Duodenal mucosa (tissue), 2 donors: ENCODE measurements around the gene STMN3.

Experiments
- H3K27ac ChIP-seq: one replicate; pipeline ENCODE4 v1.7.0; 2013; ENCODE audit warnings: low read depth, low read length
- H3K27me3 ChIP-seq, 2 donors: one replicate each; pipeline ENCODE4 v1.7.0; 2013; ENCODE audit warnings: low read length in 2 of 2, control low read depth in 1 of 2; ENCODE audit not compliant: insufficient read depth in 2 of 2, control insufficient read depth in 1 of 2
- H3K36me3 ChIP-seq, 2 donors: one replicate each; pipeline ENCODE4 v1.7.0; 2013; ENCODE audit warnings: low read length in 2 of 2, control low read depth in 1 of 2; ENCODE audit not compliant: insufficient read depth in 2 of 2, control insufficient read depth in 1 of 2
- H3K4me1 ChIP-seq, 2 donors: one replicate each; pipeline ENCODE4 v1.7.0; 2013; ENCODE audit warnings: low read length in 2 of 2, control low read depth in 1 of 2; ENCODE audit not compliant: insufficient read depth in 2 of 2, control insufficient read depth in 1 of 2
- H3K4me3 ChIP-seq, 2 donors: one replicate each; pipeline ENCODE4 v1.7.0; 2013; ENCODE audit warnings: low read length in 2 of 2, low read depth in 1 of 2
- H3K9ac ChIP-seq, 2 donors: one replicate each; pipeline ENCODE4 v1.7.0; 2013; ENCODE audit warnings: low read length in 2 of 2, low read depth in 1 of 2
- H3K9me3 ChIP-seq, 2 donors: one replicate each; pipeline ENCODE4 v1.7.0; 2013; ENCODE audit warnings: low read length in 2 of 2, control low read depth in 1 of 2; ENCODE audit not compliant: control insufficient read depth in 1 of 2

Gene STMN3

DNA sequence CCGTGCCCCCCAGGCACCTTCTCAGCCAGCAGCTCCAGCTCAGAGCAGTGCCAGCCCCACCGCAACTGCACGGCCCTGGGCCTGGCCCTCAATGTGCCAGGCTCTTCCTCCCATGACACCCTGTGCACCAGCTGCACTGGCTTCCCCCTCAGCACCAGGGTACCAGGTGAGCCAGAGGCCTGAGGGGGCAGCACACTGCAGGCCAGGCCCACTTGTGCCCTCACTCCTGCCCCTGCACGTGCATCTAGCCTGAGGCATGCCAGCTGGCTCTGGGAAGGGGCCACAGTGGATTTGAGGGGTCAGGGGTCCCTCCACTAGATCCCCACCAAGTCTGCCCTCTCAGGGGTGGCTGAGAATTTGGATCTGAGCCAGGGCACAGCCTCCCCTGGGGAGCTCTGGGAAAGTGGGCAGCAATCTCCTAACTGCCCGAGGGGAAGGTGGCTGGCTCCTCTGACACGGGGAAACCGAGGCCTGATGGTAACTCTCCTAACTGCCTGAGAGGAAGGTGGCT is 44.2 kb upstream of the STMN3 start:
- H3K27me3 ChIP-seq = no peaks in the 10 kb centered on the region
- H3K9ac ChIP-seq = peak overlapping the region in 1 of 2 donors; percentile 33
- H3K36me3 ChIP-seq = peaks cover 0 to 4% of the 10 kb centered on the region in 2 donors
- H3K4me3 ChIP-seq = peak overlapping the region; percentile 40 to 48
- no peak overlapping the region for H3K27ac ChIP-seq
- H3K9me3 ChIP-seq = no peaks in the 10 kb centered on the region
- peaks cover 17 to 32% of the 10 kb centered on the region in 2 donors for H3K4me1 ChIP-seq

- peak within 1 kb of the TSS; percentile 40 to 48 for H3K4me3 ChIP-seq
- peaks cover 23 to 38% of the 10 kb centered on the region in 2 donors for H3K4me1 ChIP-seq
- H3K27ac ChIP-seq = no peak within 1 kb of the TSS
- no peaks in the 10 kb centered on the region for H3K9me3 ChIP-seq
- peaks cover 0 to 4% of the 10 kb centered on the region in 2 donors for H3K36me3 ChIP-seq
- peak within 1 kb of the TSS; percentile 25 to 33 for H3K9ac ChIP-seq
- H3K27me3 ChIP-seq = no peaks in the 10 kb centered on the region
These were observed 43.6 kb upstream of the STMN3 start, which contains the start of gene TNFRSF6B for GRCh38 chr20:63696628-63697356. TSS of gene TNFRSF6B (plus strand) at chr20:63696652. CDS start at chr20:63696768, 116 bp downstream.

- Histone ChIP-seq H3K36me3 (peaks cover 0 to 4% of the 10 kb centered on the region in 2 donors), H3K27ac (no peak overlapping the region), H3K27me3 (no peaks in the 10 kb centered on the region), H3K9me3 (no peaks in the 10 kb centered on the region), H3K4me1 (peaks cover 23 to 40% of the 10 kb centered on the region in 2 donors), H3K9ac (no peak overlapping the region), H3K4me3 (peak overlapping the region in 1 of 2 donors; percentile 40)
These were observed 43.0 kb upstream of the STMN3 start for GRCh38 chr20:63696306-63696627.

DNA sequence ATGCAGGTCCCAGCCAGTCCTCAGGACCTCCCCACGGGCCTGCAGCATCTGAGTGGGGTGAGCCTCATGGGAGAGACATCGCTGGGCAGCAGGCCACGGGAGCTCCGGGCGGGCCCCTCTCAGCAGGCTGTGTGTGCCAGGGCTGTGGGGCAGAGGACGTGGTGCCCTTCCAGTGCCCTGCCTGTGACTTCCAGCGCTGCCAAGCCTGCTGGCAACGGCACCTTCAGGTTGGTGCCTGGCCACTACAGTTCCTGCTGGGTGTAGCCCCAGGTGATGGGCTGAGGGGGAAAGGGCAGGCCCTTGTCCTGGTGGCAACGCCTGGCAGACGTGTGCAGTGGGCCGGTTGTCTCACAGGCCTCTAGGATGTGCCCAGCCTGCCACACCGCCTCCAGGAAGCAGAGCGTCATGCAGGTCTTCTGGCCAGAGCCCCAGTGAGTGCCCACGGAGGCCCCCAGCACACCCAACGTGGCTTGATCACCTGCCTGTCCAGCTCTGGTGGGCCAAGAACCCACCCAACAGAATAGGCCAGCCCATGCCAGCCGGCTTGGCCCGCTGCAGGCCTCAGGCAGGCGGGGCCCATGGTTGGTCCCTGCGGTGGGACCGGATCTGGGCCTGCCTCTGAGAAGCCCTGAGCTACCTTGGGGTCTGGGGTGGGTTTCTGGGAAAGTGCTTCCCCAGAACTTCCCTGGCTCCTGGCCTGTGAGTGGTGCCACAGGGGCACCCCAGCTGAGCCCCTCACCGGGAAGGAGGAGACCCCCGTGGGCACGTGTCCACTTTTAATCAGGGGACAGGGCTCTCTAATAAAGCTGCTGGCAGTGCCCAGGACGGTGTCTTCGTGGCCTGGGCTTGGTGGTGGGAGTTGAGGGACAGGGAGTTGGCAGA is 42.4 kb upstream of the STMN3 start:
- Histone ChIP-seq H3K9ac (no peak overlapping the region), H3K27ac (no peak overlapping the region), H3K4me3 (no peak overlapping the region), H3K36me3 (peaks cover 0 to 4% of the 10 kb centered on the region in 2 donors), H3K27me3 (no peaks in the 10 kb centered on the region), H3K9me3 (no peaks in the 10 kb centered on the region), H3K4me1 (peaks cover 23 to 40% of the 10 kb centered on the region in 2 donors)

GRCh38 chr20:63694584-63695423 is 41.6 kb upstream of the STMN3 start:
- H3K4me3 ChIP-seq = no peak overlapping the region
- H3K36me3 ChIP-seq = peaks cover 0 to 4% of the 10 kb centered on the region in 2 donors
- no peaks in the 10 kb centered on the region for H3K9me3 ChIP-seq
- no peaks in the 10 kb centered on the region for H3K27me3 ChIP-seq
- no peak overlapping the region for H3K27ac ChIP-seq
- peaks cover 23 to 42% of the 10 kb centered on the region in 2 donors for H3K4me1 ChIP-seq
- no peak overlapping the region for H3K9ac ChIP-seq

GRCh38 chr20:63693733-63694583 is 40.7 kb upstream of the STMN3 start:
- peaks cover 0 to 4% of the 10 kb centered on the region in 2 donors for H3K36me3 ChIP-seq
- H3K4me1 ChIP-seq = peaks cover 23 to 38% of the 10 kb centered on the region in 2 donors
- H3K9ac ChIP-seq = no peak overlapping the region
- H3K9me3 ChIP-seq = no peaks in the 10 kb centered on the region
- H3K27me3 ChIP-seq = no peaks in the 10 kb centered on the region
- H3K27ac ChIP-seq = no peak overlapping the region
- H3K4me3 ChIP-seq = no peak overlapping the region

DNA sequence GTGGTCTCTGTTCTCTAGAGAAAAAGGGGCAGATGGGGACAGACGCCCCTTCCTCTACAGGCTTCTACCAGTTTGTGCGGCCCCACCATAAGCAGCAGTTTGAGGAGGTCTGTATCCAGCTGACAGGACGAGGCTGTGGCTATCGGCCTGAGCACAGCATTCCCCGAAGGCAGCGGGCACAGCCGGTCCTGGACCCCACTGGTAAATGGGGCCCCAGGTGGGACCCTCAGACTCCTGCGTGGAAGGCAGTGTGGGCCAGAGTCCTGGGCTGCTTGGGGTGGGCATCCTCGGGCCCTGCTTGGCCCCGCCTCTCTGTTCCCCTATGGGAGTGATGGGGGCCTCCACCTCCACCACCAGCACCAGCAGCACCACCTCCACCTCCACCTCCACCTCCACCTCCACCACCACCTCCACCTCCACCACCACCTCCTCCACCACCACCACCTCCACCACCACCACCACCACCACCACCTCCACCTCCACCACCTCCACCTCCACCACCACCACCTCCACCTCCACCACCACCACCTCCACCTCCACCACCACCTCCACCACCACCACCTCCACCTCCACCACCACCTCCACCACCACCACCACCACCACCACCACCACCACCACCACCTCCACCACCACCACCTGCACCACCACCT is 40.0 kb upstream of the STMN3 start:
- Histone ChIP-seq H3K36me3 (peaks cover 0 to 4% of the 10 kb centered on the region in 2 donors), H3K4me3 (no peak overlapping the region), H3K9ac (no peak overlapping the region), H3K4me1 (peaks cover 23 to 34% of the 10 kb centered on the region in 2 donors), H3K27me3 (no peaks in the 10 kb centered on the region), H3K27ac (no peak overlapping the region), H3K9me3 (no peaks in the 10 kb centered on the region)

DNA sequence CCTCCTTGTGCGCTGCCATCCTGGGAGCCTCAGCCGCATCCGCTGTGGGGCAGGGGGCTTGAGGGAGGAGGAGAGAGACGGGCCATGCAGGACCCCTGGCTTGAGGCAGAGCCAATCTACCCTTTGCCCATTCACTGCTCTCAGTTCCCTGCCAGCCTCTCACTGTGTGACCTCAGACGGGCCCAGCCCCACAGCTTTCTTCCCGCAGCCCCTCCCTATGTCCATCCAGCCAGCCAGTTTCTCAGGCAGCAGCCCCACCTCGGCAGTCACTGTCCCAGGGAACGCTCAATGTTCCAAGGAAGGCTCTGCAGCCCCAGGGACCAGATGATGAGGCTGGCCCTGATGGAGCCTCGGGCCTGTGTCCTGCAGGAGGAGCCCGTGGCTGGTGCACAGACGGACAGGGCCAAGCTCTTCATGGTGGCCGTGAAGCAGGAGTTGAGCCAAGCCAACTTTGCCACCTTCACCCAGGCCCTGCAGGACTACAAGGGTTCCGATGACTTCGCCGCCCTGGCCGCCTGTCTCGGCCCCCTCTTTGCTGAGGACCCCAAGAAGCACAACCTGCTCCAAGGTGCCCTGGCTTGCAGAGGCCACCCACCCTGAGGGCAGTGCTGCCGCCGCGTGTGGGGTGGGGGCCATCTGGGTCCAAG is 39.3 kb upstream of the STMN3 start:
- peaks cover 0 to 4% of the 10 kb centered on the region in 2 donors for H3K36me3 ChIP-seq
- H3K9me3 ChIP-seq = no peaks in the 10 kb centered on the region
- peaks cover 23 to 36% of the 10 kb centered on the region in 2 donors for H3K4me1 ChIP-seq
- H3K27me3 ChIP-seq = no peaks in the 10 kb centered on the region
- no peak overlapping the region for H3K9ac ChIP-seq
- H3K4me3 ChIP-seq = no peak overlapping the region
- H3K27ac ChIP-seq = no peak overlapping the region
